Activated CD4-positive, CD25-positive, alpha-beta regulatory T cell (primary cell): ENCODE data around the gene KIF25.

ENCODE experiments used
- DNase-seq, 4 experiments: peaks; one replicate each; lab custom pipeline; 2025; lab: John Stamatoyannopoulos, UW

Gene KIF25

GRCh38 chr6:168035661-168036545 lies 38.4 kb downstream of the KIF25 start:
- no peak for DNase-seq

GRCh38 chr6:168037242-168037641 lies 39.8 kb downstream of the KIF25 start:
- DNase-seq = no peak

- no peak for DNase-seq
These were observed 40.4 kb downstream of the KIF25 start for GRCh38 chr6:168037856-168038255.

- no peak for DNase-seq
These were observed 41.2 kb downstream of the KIF25 start for GRCh38 chr6:168038576-168039140.

- no peak for DNase-seq
These were observed 41.8 kb downstream of the KIF25 start for GRCh38 chr6:168039301-168039700.

GRCh38 chr6:168039849-168040248 lies 42.4 kb downstream of the KIF25 start:
- DNase-seq = no peak

GRCh38 chr6:168040856-168041496 lies 43.5 kb downstream of the KIF25 start:
- DNase-seq = no peak

GRCh38 chr6:168041928-168042327 lies 44.5 kb downstream of the KIF25 start:
- no peak for DNase-seq

- no peak for DNase-seq
These were observed 45.1 kb downstream of the KIF25 start for GRCh38 chr6:168042426-168043192.

GRCh38 chr6:168043193-168043847 lies 45.8 kb downstream of the KIF25 start:
- DNase-seq = no peak

GRCh38 chr6:168043848-168044415 lies 46.5 kb downstream of the KIF25 start:
- DNase-seq = no peak

- no peak for DNase-seq
These were observed 47.2 kb downstream of the KIF25 start for GRCh38 chr6:168044521-168045130.

GRCh38 chr6:168045141-168045691 lies 47.7 kb downstream of the KIF25 start:
- no peak for DNase-seq

GRCh38 chr6:168045706-168046620 lies 48.5 kb downstream of the KIF25 start:
- no peak for DNase-seq

- no peak for DNase-seq
These were observed 49.2 kb downstream of the KIF25 start for GRCh38 chr6:168046696-168047095.

- DNase-seq = no peak
These were observed 50.6 kb downstream of the KIF25 start for GRCh38 chr6:168047841-168048723.

GRCh38 chr6:168048724-168049025 lies 51.2 kb downstream of the KIF25 start:
- DNase-seq = no peak

- DNase-seq = no peak
These were observed 51.8 kb downstream of the KIF25 start for GRCh38 chr6:168049277-168049676.
